IMR-90 (cell line): ENCODE results near the gene OPRL1. TPM values are rescaled to one million over a fixed set of nuclear protein-coding genes. Genes with fewer than 3 reads are reported as not detected.

Experiments
- ATAC-seq: fragments of 200-7000 bp; cut with Tn5 transposase; 2 replicates; pipeline ENCODE4 v1.9.1; 2020; ENCODE audit warnings: low read depth, mild to moderate bottlenecking, moderate library complexity
- BruUV-seq: library from RNA; stranded (reverse); fragments of 400-500 nt; replicated peaks from 2 replicates; lab custom pipeline; 2021; lab: Mats Ljungman, UMichigan
- CTCF ChIA-PET: fragments of 300-600 bp; formaldehyde crosslinking; extraction: SDS; loops from one replicate; lab custom pipeline; 2021; ENCODE audit warnings: antibody characterized with exemption; lab: Yijun Ruan, JAX
- POLR2A ChIA-PET: fragments of 300-600 bp; sonication (Branson Sonifier 250); formaldehyde crosslinking; loops from one replicate; lab custom pipeline; 2022; ENCODE audit warnings: antibody characterized with exemption; ENCODE audit not compliant: unreplicated experiment; lab: Charles Lee
- DNase-seq: peaks from one replicate; pipeline ENCODE4 v3.0.0; 2013
- H2AFZ ChIP-seq: replicated peaks from 2 replicates; pipeline ENCODE3; 2013; ENCODE audit warnings: low read length, mild to moderate bottlenecking; ENCODE audit not compliant: poor library complexity
- H2AK5ac ChIP-seq: 2 replicates; pipeline ENCODE4 v1.6.1; 2013; ENCODE audit warnings: low read depth, low read length, inconsistent platforms
- H2AK9ac ChIP-seq: replicated peaks from 2 replicates; pipeline ENCODE3; 2013; ENCODE audit warnings: mild to moderate bottlenecking, low read depth, low read length, moderate library complexity; ENCODE audit not compliant: poor library complexity
- H2BK120ac ChIP-seq: 2 replicates; pipeline ENCODE4 v1.6.1; 2013; ENCODE audit warnings: low read depth, low read length, inconsistent platforms
- H2BK15ac ChIP-seq: 3 replicates; pipeline ENCODE4 v1.6.1; 2013; ENCODE audit warnings: low read depth, low read length, inconsistent platforms
- H2BK20ac ChIP-seq: 2 replicates; pipeline ENCODE4 v1.6.1; 2013; ENCODE audit warnings: low read depth, mild to moderate bottlenecking, inconsistent platforms, low read length, moderate library complexity
- H2BK5ac ChIP-seq: 2 replicates; pipeline ENCODE4 v1.6.1; 2013; ENCODE audit warnings: mild to moderate bottlenecking, low read depth, low read length, inconsistent platforms; ENCODE audit not compliant: poor library complexity, severe bottlenecking
- H3K14ac ChIP-seq: replicated peaks from 2 replicates; pipeline ENCODE4 v1.6.1; 2013; ENCODE audit warnings: low read depth, low read length, inconsistent platforms
- H3K18ac ChIP-seq: 2 replicates; pipeline ENCODE4 v1.6.1; 2013; ENCODE audit warnings: low read depth, low read length, control low read depth
- H3K23ac ChIP-seq: 2 replicates; pipeline ENCODE4 v1.6.1; 2013; ENCODE audit warnings: low read depth, low read length, inconsistent platforms
- H3K27ac ChIP-seq: 2 replicates; pipeline ENCODE4 v1.5.1; 2013; ENCODE audit warnings: mild to moderate bottlenecking, control low read depth, low read length; ENCODE audit not compliant: insufficient read depth
- H3K27me3 ChIP-seq: 2 replicates; pipeline ENCODE4 v1.6.1; 2013; ENCODE audit warnings: low read length; ENCODE audit not compliant: control insufficient read depth, insufficient read depth
- H3K36me3 ChIP-seq: 2 replicates; pipeline ENCODE4 v1.6.1; 2013; ENCODE audit warnings: low read length, mixed read lengths; ENCODE audit not compliant: control insufficient read depth, insufficient read depth
- H3K4ac ChIP-seq: 2 replicates; pipeline ENCODE4 v1.6.1; 2013; ENCODE audit warnings: low read depth, low read length, inconsistent platforms
- H3K4me1 ChIP-seq: 2 replicates; pipeline ENCODE4 v1.6.1; 2013; ENCODE audit warnings: low read length, mixed read lengths; ENCODE audit not compliant: control insufficient read depth, insufficient read depth
- H3K4me2 ChIP-seq: 2 replicates; pipeline ENCODE4 v1.6.1; 2013; ENCODE audit warnings: low read depth, mild to moderate bottlenecking, control low read depth, low read length, moderate library complexity
- H3K4me3 ChIP-seq: 2 replicates; pipeline ENCODE4 v1.5.1; 2013; ENCODE audit warnings: low read depth, mild to moderate bottlenecking, control low read depth, low read length, moderate library complexity; ENCODE audit not compliant: insufficient read depth
- H3K56ac ChIP-seq: 2 replicates; pipeline ENCODE4 v1.6.1; 2013; ENCODE audit warnings: low read length, inconsistent platforms; ENCODE audit not compliant: insufficient read depth; ENCODE audit errors: extremely low read depth
- H3K79me1 ChIP-seq, 2 experiments: 2 replicates each; pipeline ENCODE4 v1.6.1; 2013; ENCODE audit warnings: low read length in 2 of 2, inconsistent platforms in 1 of 2, low read depth in 1 of 2
- H3K9ac ChIP-seq: 2 replicates; pipeline ENCODE4 v1.6.1; 2013; ENCODE audit warnings: low read depth, low read length, control low read depth
- H3K9me1 ChIP-seq: 2 replicates; pipeline ENCODE4 v1.6.1; 2013; ENCODE audit warnings: low read length, inconsistent platforms; ENCODE audit not compliant: insufficient read depth
- H3K9me3 ChIP-seq: 2 replicates; pipeline ENCODE4 v1.6.1; 2013; ENCODE audit warnings: low read length; ENCODE audit not compliant: control insufficient read depth, insufficient read depth
- H4K20me1 ChIP-seq: 2 replicates; pipeline ENCODE4 v1.6.1; 2013; ENCODE audit warnings: low read length, inconsistent platforms; ENCODE audit not compliant: insufficient read depth
- H4K5ac ChIP-seq: 2 replicates; pipeline ENCODE4 v1.6.1; 2013; ENCODE audit warnings: mild to moderate bottlenecking, low read depth, low read length, control low read depth
- H4K8ac ChIP-seq, 2 experiments: 2 replicates each; pipeline ENCODE4 v1.6.1; 2013; ENCODE audit warnings: low read depth in 2 of 2, low read length in 2 of 2, control low read depth in 1 of 2, inconsistent platforms in 1 of 2
- H4K91ac ChIP-seq: 2 replicates; pipeline ENCODE4 v1.6.1; 2013; ENCODE audit warnings: low read depth, low read length, inconsistent platforms; ENCODE audit not compliant: insufficient read depth
- CEBPB ChIP-seq: IDR thresholded peaks from 2 replicates; pipeline ENCODE4 v1.6.1; 2012; ENCODE audit warnings: low read depth, low read length, improper control_type of control experiment
- MAFK ChIP-seq: IDR thresholded peaks from 2 replicates; pipeline ENCODE4 v1.6.1; 2012; ENCODE audit warnings: low read depth, low read length, improper control_type of control experiment
- MXI1 ChIP-seq: IDR thresholded peaks from 2 replicates; pipeline ENCODE4 v1.6.1; 2012; ENCODE audit warnings: low read depth, mild to moderate bottlenecking, low read length, moderate library complexity, borderline replicate concordance
- POLR2A ChIP-seq: IDR thresholded peaks from 2 replicates; pipeline ENCODE4 v1.6.1; 2012; ENCODE audit warnings: mild to moderate bottlenecking, low read depth, low read length
- RCOR1 ChIP-seq: IDR thresholded peaks from 2 replicates; pipeline ENCODE4 v1.6.1; 2012; ENCODE audit warnings: mild to moderate bottlenecking, low read length, improper control_type of control experiment; ENCODE audit not compliant: insufficient replicate concordance
- WGBS, 2 experiments: methylation state at CpG; one replicate each; pipeline versions ENCODE4 v1.1.5 to v1.1.7; 2013; ENCODE audit warnings: missing lambda C conversion rate in 2 of 2; ENCODE audit not compliant: insufficient read length in 1 of 2; ENCODE audit errors: extremely low coverage in 2 of 2; 5-methylcytosine and 5-hydroxymethylcytosine counted together
- dilution Hi-C: fragments of 300-500 bp; cut with HindIII; formaldehyde crosslinking; loops from one replicate; pipeline ENCODE4 v1.14.3; 2018; ENCODE audit warnings: low sequenced_read_pairs; ENCODE audit not compliant: unreplicated experiment
- in situ Hi-C: fragments of 300-500 bp; cut with MboI; formaldehyde crosslinking; loops from 3 replicates; pipeline ENCODE4 v1.14.3; 2019; ENCODE audit warnings: low sequenced_read_pairs, inconsistent platforms, mixed read lengths
- intact Hi-C: fragments of 100-400 bp; cut with micrococcal nuclease; formaldehyde crosslinking; loops from 2 replicates; pipeline ENCODE4 v1.10.0; 2022
- polyA plus RNA-seq, 3 experiments: library from polyadenylated mRNA; depleted of rRNA; stranded (reverse); fragments of >200 nt; gene quantifications; 2 replicates each; pipeline ENCODE4 v1.2.3, GENCODE V29; 2012; ENCODE audit warnings: low replicate concordance in 1 of 3
- total RNA-seq: library from RNA; depleted of rRNA; stranded (reverse); fragments of >200 nt; gene quantifications from 2 replicates; pipeline ENCODE4 v1.2.3, GENCODE V29; 2012
- TF ChIP-seq, protein P1 (sequence below): fragments of 150-350 bp; IDR thresholded peaks from 2 replicates; pipeline ENCODE4 v1.6.1; 2016; ENCODE audit warnings: low read depth, mild to moderate bottlenecking, low read length, moderate library complexity, borderline replicate concordance
- TF ChIP-seq, protein P2 (sequence below): conservative IDR thresholded peaks from 2 replicates; pipeline ENCODE4 v1.5.1; 2012; ENCODE audit warnings: mild to moderate bottlenecking, low read depth, low read length, improper control_type of control experiment

OPRL1 gene
- total and polyA plus RNA-seq, 2 of the 4 experiments (the other 2 are of a cell fraction) = 0.36 to 1.2 TPM

GRCh38 chr20:64042054-64042781 is 37.7 kb upstream of the OPRL1 start (continued):
- TF ChIP-seq, protein P1, sequence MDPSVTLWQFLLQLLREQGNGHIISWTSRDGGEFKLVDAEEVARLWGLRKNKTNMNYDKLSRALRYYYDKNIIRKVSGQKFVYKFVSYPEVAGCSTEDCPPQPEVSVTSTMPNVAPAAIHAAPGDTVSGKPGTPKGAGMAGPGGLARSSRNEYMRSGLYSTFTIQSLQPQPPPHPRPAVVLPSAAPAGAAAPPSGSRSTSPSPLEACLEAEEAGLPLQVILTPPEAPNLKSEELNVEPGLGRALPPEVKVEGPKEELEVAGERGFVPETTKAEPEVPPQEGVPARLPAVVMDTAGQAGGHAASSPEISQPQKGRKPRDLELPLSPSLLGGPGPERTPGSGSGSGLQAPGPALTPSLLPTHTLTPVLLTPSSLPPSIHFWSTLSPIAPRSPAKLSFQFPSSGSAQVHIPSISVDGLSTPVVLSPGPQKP = no peak

DNA sequence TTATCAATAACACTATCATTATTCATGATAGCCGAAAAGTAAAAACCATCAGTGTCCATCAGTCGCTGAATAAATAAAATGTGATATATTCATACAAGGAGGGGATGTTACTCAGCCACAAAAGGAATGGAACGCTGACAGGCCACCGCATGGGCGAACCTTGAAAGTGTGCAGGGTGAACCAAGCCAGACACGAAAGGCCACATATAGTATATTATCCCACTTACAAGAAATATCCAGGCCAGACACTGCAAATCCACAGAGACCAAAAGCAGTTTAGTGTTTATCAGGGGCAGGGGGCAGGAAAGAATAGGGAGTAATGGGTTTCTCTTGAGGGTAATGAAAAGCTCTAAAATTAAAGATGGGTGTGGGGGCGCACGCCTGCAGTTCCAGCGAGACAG is 36.1 kb upstream of the OPRL1 start:
- no peak overlapping the region for H3K4ac ChIP-seq
- no peak overlapping the region for H3K4me3 ChIP-seq
- no peak overlapping the region for H2BK120ac ChIP-seq
- H4K20me1 ChIP-seq = no peaks in the 10 kb centered on the region; the same call in 1 of the 2 replicates
- no peak overlapping the region for H2AK9ac ChIP-seq
- no peak overlapping the region for H3K27ac ChIP-seq
- H2AFZ ChIP-seq = no peak overlapping the region
- H3K4me1 ChIP-seq = peaks cover 2% of the 10 kb centered on the region; the same call in 1 of the 2 replicates
- no peak for TF ChIP-seq POLR2A
- no peak for TF ChIP-seq MXI1
- TF ChIP-seq RCOR1 = no peak
- TF ChIP-seq, protein P1 = no peak
- TF ChIP-seq CEBPB = no peak
- TF ChIP-seq, protein P2, sequence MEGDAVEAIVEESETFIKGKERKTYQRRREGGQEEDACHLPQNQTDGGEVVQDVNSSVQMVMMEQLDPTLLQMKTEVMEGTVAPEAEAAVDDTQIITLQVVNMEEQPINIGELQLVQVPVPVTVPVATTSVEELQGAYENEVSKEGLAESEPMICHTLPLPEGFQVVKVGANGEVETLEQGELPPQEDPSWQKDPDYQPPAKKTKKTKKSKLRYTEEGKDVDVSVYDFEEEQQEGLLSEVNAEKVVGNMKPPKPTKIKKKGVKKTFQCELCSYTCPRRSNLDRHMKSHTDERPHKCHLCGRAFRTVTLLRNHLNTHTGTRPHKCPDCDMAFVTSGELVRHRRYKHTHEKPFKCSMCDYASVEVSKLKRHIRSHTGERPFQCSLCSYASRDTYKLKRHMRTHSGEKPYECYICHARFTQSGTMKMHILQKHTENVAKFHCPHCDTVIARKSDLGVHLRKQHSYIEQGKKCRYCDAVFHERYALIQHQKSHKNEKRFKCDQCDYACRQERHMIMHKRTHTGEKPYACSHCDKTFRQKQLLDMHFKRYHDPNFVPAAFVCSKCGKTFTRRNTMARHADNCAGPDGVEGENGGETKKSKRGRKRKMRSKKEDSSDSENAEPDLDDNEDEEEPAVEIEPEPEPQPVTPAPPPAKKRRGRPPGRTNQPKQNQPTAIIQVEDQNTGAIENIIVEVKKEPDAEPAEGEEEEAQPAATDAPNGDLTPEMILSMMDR = no peak
- no peak for TF ChIP-seq MAFK
- DNase-seq (no peak), ATAC-seq (no peak)
- in situ Hi-C loops (no loop called here), intact Hi-C loops (no loop called here), dilution Hi-C loops (no loop called here)
- ChIA-PET POLR2A (no interaction called here), CTCF (no interaction called here)
- H3K9ac ChIP-seq = no peak overlapping the region
- H3K9me1 ChIP-seq = no peaks in the 10 kb centered on the region
- H2BK5ac ChIP-seq = no peak overlapping the region
- H2AK5ac ChIP-seq = no peak overlapping the region
- H3K14ac ChIP-seq = no peak overlapping the region
- BruUV-seq = no TSS peak
- no CpG with 5 or more reads among the region's 9 CpGs for WGBS, 2 experiments
- no peak overlapping the region for H2BK20ac ChIP-seq
- no peak overlapping the region for H3K56ac ChIP-seq
- H3K4me2 ChIP-seq = no peak overlapping the region
- H4K5ac ChIP-seq = no peak overlapping the region
- no peaks in the 10 kb centered on the region for H3K36me3 ChIP-seq
- H3K18ac ChIP-seq = no peak overlapping the region
- no peak overlapping the region for H4K91ac ChIP-seq
- H3K27me3 ChIP-seq = peaks cover 71% of the 10 kb centered on the region
- H3K79me1 ChIP-seq = no peaks in the 10 kb centered on the region
- H2BK15ac ChIP-seq = no peak overlapping the region
- no peak overlapping the region for H4K8ac ChIP-seq
- H3K23ac ChIP-seq = no peak overlapping the region
- H3K9me3 ChIP-seq = no peaks in the 10 kb centered on the region
